Fibroblast of lung (primary cell): ENCODE data around the gene NUBP1.

Experiments used
- CTCF ChIP-seq, 2 donors: IDR thresholded peaks in 1 of 2; conservative IDR thresholded peaks in 1 of 2; 1 replicate in 1 of 2; 2 replicates in 1 of 2; pipeline ENCODE4 v1.5.1; 2011 to 2012; ENCODE audit warnings: low read length in 2 of 2, control low read depth in 1 of 2, inconsistent platforms in 1 of 2, low read depth in 1 of 2, mild to moderate bottlenecking in 1 of 2
- EZH2 ChIP-seq: IDR thresholded peaks from 2 replicates; pipeline ENCODE4 v1.5.1; 2012; ENCODE audit warnings: low read length, control low read depth, mild to moderate bottlenecking; ENCODE audit errors: missing control alignments

DNA sequence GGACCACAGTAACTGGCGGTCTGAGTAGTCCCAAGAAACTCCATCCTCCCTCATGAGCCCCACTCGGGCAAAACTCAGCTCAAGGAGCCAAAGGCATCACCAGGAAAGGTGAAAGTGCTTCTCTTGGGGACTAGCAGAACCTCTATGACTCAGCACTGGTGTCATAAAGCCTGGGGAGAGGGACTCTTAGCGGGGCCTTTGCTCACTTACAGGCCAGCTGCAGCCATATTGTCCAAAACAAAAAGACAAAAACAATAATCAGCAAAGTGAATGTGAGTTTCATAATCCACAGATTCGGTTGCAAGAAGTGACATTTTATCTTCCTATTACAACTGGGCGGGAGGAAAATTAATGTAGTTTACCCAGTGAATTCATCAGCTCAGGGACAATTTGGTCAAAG lies 48.8 kb upstream of the NUBP1 start, which contains the start of gene TEKT5:
- TF ChIP-seq EZH2, result no peak
- TF ChIP-seq CTCF (conservative IDR thresholded peaks at IDR 0.05 in 1 of 2, IDR thresholded peaks at IDR 0.05 in 1 of 2; ENCODE audit: low read depth in 1 of 2, low read length in 2 of 2), result no peak
